Gastrocnemius medialis (tissue), 4 donors: Measurements from ENCODE around the gene NCKAP1. TPM values are rescaled to one million over a fixed set of nuclear protein-coding genes. Genes with fewer than 3 reads are reported as not detected.

Experiments used
- ATAC-seq, 2 donors: fragments of 150-250 bp; one replicate each; pipeline ENCODE4 v1.9.1; 2016
- DNase-seq, 2 donors: peaks; one replicate each; pipeline ENCODE4 v3.0.0-alpha.2; 2019
- H3K27ac ChIP-seq, 4 donors: fragments of 200-600 bp; sonication (generic); 1 replicate in 1 of 4; 2 replicates in 3 of 4; pipeline ENCODE4 v1.5.1; 2016 to 2018; ENCODE audit warnings: mild to moderate bottlenecking in 2 of 4, moderate library complexity in 1 of 4
- H3K27me3 ChIP-seq, 3 donors: fragments of 200-600 bp; sonication (generic) in 2 of 3; 1 replicate in 1 of 3; 2 replicates in 2 of 3; pipeline versions ENCODE4 v1.5.1 to v1.6.0; 2016 to 2019; ENCODE audit warnings: mild to moderate bottlenecking in 1 of 3, moderate library complexity in 1 of 3
- H3K36me3 ChIP-seq, 2 donors: fragments of 200-600 bp; sonication (generic) in 1 of 2; one replicate each; pipeline ENCODE4 v1.5.1; 2017 to 2018
- H3K4me1 ChIP-seq, 2 donors: fragments of 200-600 bp; sonication (generic) in 1 of 2; one replicate each; pipeline ENCODE4 v1.5.1; 2016 to 2017; ENCODE audit warnings: mild to moderate bottlenecking in 2 of 2
- H3K4me3 ChIP-seq, 4 donors: fragments of 200-600 bp; sonication (generic) in 3 of 4; 1 replicate in 1 of 4; 2 replicates in 3 of 4; pipeline ENCODE4 v1.5.1; 2016 to 2019; ENCODE audit warnings: mild to moderate bottlenecking in 2 of 4
- H3K9me3 ChIP-seq, 3 donors: fragments of 200-600 bp; sonication (generic) in 2 of 3; 1 replicate in 1 of 3; 2 replicates in 2 of 3; pipeline ENCODE4 v1.5.1; 2016 to 2019
- CTCF ChIP-seq, 5 experiments: fragments of 450-650 bp in 3 of 5; fragments of 200-600 bp in 2 of 5; sonication (generic) in 2 of 5; IDR thresholded peaks in 4 of 5; conservative IDR thresholded peaks in 1 of 5; 1 replicate in 4 of 5; 2 replicates in 1 of 5; pipeline ENCODE4 v1.5.1; 2016 to 2019; ENCODE audit warnings: antibody characterized with exemption in 5 of 5, mild to moderate bottlenecking in 3 of 5, moderate library complexity in 3 of 5
- POLR2A ChIP-seq, 2 donors: fragments of 450-650 bp; IDR thresholded peaks; one replicate each; pipeline ENCODE4 v1.6.1; 2017; ENCODE audit warnings: antibody characterized with exemption in 2 of 2, mild to moderate bottlenecking in 2 of 2, moderate library complexity in 2 of 2
- in situ Hi-C, 4 donors: fragments of 200-750 bp; cut with MboI; loops; one replicate each; pipeline versions ENCODE4 v1.15.0 to v1.8.0; 2017; ENCODE audit warnings: low sequenced_read_pairs in 4 of 4
- intact Hi-C: fragments of 100-400 bp; cut with DNase I; formaldehyde crosslinking; loops from one replicate; pipeline ENCODE4 v1.15.1; 2023; ENCODE audit warnings: low total_unique reads
- total RNA-seq, 4 donors: library from RNA; depleted of rRNA; stranded (reverse); fragments of >200 nt; gene quantifications; one replicate each; pipeline versions ENCODE4 v1.1.0 to v1.2.3, GENCODE V29; 2016

Gene NCKAP1
- total RNA-seq, 4 donors from 2014 or later = 152 to 303 (median 168) TPM

GRCh38 chr2:183037074-183037552 is 1.1 kb downstream of the NCKAP1 start:
- no peaks in the 10 kb centered on the region for H3K9me3 ChIP-seq
- peak overlapping the region; percentile 61 to 87 (median 78) for H3K4me3 ChIP-seq

GRCh38 chr2:183035954-183036669 is 2.1 kb downstream of the NCKAP1 start:
- TF ChIP-seq CTCF (IDR thresholded peaks at IDR 0.05 in 4 of 5, conservative IDR thresholded peaks at IDR 0.05 in 1 of 5) (no peak), POLR2A (IDR thresholded peaks at IDR 0.05) (no peak)
- Histone ChIP-seq H3K36me3 (no peaks in the 10 kb centered on the region), H3K27ac (peak overlapping the region; percentile 96 to 99 (median 97)), H3K27me3 (no peaks in the 10 kb centered on the region), H3K4me1 (peaks cover 58 to 62% of the 10 kb centered on the region in 2 donors), H3K4me3 (peak overlapping the region; percentile 61 to 87 (median 78)), H3K9me3 (no peaks in the 10 kb centered on the region)
- ATAC-seq (no peak), DNase-seq (no peak)
- intact Hi-C loops (loop anchor here (5.0 to 10.0 kb wide), 3 partner anchors 171 to 1144 kb away; partner anchors contain the start of genes FRZB and ITPRID2), in situ Hi-C loops (no loop called here)

More at GRCh38 chr2:183037074-183037552, 1.1 kb downstream of the NCKAP1 start:
- H3K27ac ChIP-seq = peak overlapping the region; percentile 96 to 99 (median 97)
- H3K36me3 ChIP-seq = no peaks in the 10 kb centered on the region
- intact Hi-C loops = loop anchor here (5.0 to 10.0 kb wide), 3 partner anchors 172 to 1145 kb away; partner anchors contain the start of genes FRZB and ITPRID2
- in situ Hi-C loops = no loop called here
- H3K27me3 ChIP-seq = no peaks in the 10 kb centered on the region
- peak; percentile 59 to 65 for ATAC-seq
- H3K4me1 ChIP-seq = peaks cover 48 to 51% of the 10 kb centered on the region in 2 donors
- no peak for TF ChIP-seq CTCF (IDR thresholded peaks at IDR 0.05 in 4 of 5, conservative IDR thresholded peaks at IDR 0.05 in 1 of 5)
- no peak for TF ChIP-seq POLR2A (IDR thresholded peaks at IDR 0.05)
- DNase-seq = no peak

GRCh38 chr2:183035298-183035953 is 2.8 kb downstream of the NCKAP1 start:
- no peaks in the 10 kb centered on the region for H3K36me3 ChIP-seq
- no peak for DNase-seq
- H3K9me3 ChIP-seq = no peaks in the 10 kb centered on the region
- peaks cover 65 to 67% of the 10 kb centered on the region in 2 donors for H3K4me1 ChIP-seq
- TF ChIP-seq CTCF (IDR thresholded peaks at IDR 0.05 in 4 of 5, conservative IDR thresholded peaks at IDR 0.05 in 1 of 5) = no peak
- TF ChIP-seq POLR2A (IDR thresholded peaks at IDR 0.05) = no peak
- peak overlapping the region; percentile 96 to 99 (median 97) for H3K27ac ChIP-seq
- H3K27me3 ChIP-seq = no peaks in the 10 kb centered on the region
- intact Hi-C loops = loop anchor here (5.0 to 10.0 kb wide), 3 partner anchors 171 to 1143 kb away; partner anchors contain the start of genes FRZB and ITPRID2
- in situ Hi-C loops = no loop called here
- H3K4me3 ChIP-seq = peak overlapping the region; percentile 61 to 87 (median 78)
- no peak for ATAC-seq

- Histone ChIP-seq H3K4me1 (peaks cover 71 to 74% of the 10 kb centered on the region in 2 donors), H3K36me3 (no peaks in the 10 kb centered on the region), H3K27me3 (no peaks in the 10 kb centered on the region), H3K4me3 (peak overlapping the region; percentile 0 to 87 (median 67)), H3K27ac (peak overlapping the region; percentile 96 to 99 (median 97)), H3K9me3 (no peaks in the 10 kb centered on the region)
- no peak for ATAC-seq
- DNase-seq = no peak
- in situ Hi-C loops (no loop called here), intact Hi-C loops (loop anchor here (5.0 to 10.0 kb wide), 3 partner anchors 170 to 1143 kb away; partner anchors contain the start of genes FRZB and ITPRID2)
- TF ChIP-seq CTCF (IDR thresholded peaks at IDR 0.05 in 4 of 5, conservative IDR thresholded peaks at IDR 0.05 in 1 of 5) (no peak), POLR2A (IDR thresholded peaks at IDR 0.05) (no peak)
Observed at GRCh38 chr2:183034806-183035205, 3.5 kb downstream of the NCKAP1 start.
